HG03575 (cell line): ENCODE data around the gene CPM.

Experiments used
- ATAC-seq: cut with Tn5 transposase; IDR thresholded peaks from one replicate; pipeline ENCODE4 v1.9.1; 2021; ENCODE audit not compliant: unreplicated experiment, insufficient number of reproducible peaks, low FRiP score; ENCODE audit errors: extremely low read depth

The CPM gene

DNA sequence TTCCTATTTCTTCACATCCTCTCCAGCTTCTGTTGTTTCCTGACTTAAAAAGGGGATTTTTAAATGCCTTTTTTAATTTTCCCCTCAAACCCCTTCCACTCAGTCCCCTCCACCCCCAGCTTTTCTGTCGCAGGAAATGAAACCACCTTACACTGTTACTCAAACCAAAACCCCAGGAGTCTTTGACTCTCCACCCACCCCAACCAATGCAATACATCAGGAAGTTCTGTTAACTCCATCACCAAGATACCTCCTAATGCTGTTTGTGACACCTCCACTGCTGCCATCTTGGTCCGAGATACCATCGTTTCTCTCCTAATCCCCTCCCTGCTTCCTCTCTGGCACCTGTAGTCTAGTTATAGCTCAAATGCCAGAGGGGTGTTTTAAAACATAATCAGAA is 25.4 kb upstream of the CPM start:
- peak; percentile 89 for ATAC-seq

DNA sequence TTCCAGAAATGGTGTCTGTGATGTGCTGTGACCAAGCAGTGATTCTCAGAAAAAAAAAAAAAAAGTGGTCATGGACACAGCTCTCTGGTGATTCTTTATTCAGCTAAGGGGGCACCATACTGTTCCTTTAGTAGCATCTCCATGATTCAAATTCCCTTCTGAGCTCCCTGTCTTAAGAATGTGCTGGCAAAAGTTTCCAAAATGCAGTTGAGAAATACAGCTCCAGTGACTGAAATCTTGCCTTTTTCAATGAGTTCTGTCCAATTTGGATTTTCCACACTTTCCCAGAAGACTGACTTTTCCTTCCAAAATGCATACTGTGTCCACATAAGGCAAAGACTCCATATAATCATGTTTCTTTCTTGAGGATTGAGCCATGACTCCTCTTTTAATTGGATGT is 24.3 kb upstream of the CPM start:
- no peak for ATAC-seq

DNA sequence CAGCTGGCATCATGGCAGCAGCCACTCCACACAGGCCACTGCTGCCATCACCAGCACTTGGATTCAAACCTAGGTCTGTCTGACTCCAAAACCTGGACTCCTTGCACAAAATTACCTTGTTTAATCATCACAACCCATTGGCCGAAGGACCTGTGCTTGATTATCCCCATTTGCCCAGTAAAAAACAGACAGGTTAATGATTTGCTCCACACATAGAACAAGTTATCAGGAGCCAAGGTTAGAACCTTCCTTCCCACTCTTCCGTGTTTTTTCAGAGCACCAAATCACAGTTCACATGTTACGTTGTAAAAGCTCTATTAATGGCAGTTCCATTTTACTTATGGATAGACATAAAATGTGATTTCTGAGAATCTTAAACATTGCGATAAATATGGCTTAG is 23.5 kb upstream of the CPM start:
- ATAC-seq = no peak

DNA sequence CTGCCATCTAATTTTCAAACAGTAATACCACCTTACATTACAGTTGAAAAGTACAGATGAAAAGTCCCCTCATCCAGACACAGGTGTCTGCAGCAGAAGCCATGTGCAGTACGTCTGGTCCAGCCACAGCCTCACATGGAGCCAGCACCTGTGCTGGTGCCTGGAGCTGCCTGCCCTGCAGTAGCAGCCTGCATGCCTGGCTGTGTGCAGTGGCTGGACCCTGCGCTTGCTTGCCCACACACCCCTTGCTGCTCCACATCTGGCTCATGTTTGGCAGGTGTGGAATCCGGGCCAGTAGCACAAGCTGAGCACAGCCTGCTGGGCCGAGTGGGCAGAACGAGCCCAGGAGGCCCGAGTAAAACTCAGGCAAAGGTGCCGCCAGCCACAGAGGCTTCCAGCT is 21.8 kb upstream of the CPM start:
- no peak for ATAC-seq

DNA sequence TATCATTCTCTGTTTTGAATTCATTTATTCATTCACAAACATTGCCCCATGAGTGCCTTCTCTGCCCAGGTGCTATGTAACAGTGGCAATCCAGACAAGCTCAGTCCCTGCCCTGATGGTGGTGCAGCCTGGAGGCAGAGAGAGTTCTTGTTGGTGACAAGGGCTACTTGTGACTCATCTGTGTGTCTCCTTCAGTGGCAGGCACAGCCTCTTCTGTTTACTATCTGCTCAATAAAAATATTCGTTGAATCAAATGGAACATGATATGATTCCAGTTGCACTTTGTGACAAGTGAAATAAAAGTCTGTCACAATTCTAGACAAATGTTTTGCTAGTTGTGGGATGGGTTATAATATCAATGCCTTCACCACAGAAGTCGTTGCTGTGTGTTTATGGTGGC is 20.6 kb upstream of the CPM start:
- no peak for ATAC-seq

DNA sequence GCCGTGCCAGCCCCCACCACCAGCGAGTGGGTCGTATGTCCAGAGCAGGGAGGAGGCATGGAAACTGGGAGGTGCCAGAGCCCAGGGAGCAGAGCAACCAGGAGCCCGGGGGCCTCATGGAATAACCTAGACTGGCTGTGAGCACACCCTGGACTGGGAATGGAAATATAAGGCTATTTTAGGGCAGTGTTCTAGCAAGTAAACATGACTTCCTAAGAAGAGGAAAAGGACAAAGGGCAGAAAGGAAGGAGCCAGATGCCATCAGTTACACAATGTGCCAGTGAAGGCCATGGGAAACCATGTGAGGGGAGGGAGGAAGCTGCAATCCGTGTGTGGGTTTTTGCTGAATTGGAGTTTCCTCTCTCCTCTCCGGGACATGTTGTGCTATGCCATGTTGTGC is 18.7 kb upstream of the CPM start:
- no peak for ATAC-seq

DNA sequence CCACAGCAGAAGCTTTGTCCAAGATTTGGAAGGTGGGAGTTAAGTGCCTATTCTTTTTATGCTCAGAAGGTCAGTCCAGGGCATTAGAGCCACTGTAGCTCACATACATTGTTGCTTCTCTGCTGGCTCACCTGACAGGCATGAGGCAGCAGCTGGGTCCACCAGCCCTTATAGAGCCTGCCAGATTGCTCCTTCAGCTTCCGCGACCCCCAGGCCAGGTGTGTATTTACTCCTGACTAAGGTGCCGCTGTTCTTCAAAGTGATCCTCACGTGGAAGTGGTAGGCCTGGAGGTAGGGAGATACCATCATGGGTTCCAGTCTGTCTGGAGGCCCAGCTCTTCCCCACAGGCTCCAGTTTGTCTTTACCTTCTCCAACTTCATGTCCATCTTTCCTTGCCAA is 17.5 kb upstream of the CPM start:
- no peak for ATAC-seq

DNA sequence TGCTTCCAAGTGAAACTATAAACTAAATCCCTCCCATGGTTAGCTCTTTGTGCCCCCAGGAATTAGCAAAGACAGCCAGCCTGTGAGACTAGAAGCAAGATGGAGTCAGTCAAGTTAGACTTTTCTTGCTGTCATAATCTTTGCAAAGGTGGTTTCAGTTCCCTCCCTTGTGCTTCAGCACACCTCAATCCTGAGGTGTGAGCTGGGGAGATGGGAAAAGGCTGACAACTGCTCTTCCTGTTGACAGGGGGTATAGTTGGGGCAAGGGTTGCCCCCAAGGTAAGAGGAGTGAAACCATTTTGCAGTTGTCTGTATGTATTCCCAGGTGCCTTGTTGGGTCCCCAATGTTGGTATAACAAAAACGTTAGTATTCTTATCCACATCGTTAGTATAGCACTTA is 12.3 kb upstream of the CPM start:
- no peak for ATAC-seq

DNA sequence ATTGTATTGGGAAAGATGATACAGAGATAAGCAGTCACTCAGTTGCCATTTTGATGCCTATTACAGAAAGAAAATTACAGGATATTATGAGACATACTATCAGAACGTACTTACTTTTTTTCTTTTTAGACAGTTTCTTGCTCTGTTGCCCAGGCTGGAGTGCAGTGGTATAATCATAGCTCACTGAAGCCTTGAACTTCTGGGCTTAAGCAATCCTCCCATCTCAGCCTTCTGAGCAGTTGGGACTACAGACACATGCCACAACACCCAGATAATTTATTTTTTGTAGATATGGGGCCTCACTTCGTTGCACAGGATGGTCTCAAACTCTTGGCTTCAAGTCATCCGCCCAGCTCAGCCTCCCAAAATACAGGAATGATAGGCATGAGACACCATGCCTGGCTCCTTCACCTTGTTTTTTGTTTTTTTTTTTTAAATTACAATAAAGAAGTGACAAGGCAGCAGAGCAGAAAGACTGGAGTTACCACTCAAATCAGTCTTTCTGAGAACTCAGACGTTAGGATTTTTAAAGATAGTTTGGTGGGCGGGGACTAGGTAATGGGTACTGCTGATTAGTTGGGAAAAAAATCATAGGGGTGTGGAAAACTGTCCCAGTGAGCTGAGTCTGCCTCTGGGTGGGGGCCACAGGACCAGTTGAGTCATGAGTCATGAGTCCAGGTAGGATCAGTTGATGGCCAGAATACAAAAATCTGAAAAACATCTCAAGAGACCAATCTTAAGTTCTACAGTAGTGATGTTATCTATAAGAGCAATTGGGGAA is 11.5 kb upstream of the CPM start:
- no peak for ATAC-seq

DNA sequence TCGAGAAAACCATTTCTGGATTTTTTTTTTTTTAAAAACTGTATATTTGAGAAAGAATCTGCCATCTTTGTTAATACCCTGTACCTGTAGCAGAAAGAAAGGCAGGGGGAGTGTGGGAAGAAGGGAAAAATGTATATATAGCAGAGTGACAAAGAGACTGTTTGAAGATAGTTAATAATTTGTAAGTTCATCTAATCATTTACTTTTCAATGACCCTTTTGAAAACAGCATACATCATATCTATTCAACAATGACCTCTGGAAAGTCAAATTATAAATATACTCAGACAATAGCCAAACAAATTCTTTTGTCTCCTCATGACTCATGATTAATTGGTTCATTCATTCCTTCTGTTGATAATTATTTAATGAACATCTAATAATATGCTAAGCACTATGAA is 10.9 kb upstream of the CPM start:
- ATAC-seq = no peak

DNA sequence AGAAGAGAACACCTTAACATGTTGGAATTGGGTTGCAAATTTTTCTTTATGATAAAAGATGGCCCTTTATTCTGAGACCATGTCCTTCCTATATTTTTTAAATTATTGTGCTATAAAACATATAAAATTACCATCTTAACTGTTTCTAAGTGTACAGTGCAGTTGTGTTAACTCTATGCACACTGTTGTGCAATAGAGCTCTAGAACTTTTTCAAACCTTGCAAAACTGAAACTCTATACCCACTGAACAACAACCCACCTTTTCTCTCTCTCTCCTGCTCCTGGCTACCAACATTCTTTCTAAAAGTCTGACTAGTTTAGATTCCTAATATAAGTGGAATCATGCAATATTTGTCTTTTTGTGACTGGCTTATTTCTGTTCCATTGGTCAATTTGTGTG is 7.8 kb upstream of the CPM start:
- no peak for ATAC-seq

DNA sequence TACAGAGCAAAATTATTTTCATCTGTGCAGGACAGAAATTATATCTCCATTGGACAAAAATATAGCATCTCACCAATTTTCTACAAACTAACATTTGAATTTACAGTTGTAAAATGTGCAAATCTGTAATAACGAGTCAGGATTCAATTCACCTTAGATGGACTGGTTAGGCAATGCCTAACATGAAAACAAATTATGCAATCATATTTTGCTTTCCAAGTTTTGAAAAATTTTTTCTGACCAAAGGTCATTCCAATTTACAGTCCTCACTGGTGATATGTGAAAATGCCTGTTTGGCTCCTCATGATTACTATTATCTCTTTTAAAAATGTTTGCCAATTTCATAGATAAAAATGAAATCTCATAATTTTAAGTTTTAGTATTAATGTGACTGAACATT is 6.5 kb upstream of the CPM start:
- no peak for ATAC-seq

DNA sequence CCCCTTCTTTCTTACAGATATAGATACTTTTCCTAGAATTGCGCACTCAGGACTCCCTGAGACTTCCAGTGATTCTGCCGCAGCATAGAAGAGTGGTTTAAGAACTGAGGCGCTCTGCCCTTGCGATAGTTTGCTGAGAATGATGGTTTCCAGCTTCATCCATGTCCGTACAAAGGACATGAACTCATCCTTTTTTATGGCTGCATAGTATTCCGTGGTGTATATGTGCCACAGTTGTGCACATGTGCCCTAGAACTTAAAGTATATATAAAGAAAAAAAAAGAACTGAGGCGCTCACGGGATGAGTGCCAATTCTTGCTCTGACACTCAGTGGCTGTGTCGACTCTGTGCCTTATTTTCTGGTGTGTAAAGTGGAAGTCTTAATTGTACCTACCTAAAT is 1.4 kb upstream of the CPM start:
- no peak for ATAC-seq

DNA sequence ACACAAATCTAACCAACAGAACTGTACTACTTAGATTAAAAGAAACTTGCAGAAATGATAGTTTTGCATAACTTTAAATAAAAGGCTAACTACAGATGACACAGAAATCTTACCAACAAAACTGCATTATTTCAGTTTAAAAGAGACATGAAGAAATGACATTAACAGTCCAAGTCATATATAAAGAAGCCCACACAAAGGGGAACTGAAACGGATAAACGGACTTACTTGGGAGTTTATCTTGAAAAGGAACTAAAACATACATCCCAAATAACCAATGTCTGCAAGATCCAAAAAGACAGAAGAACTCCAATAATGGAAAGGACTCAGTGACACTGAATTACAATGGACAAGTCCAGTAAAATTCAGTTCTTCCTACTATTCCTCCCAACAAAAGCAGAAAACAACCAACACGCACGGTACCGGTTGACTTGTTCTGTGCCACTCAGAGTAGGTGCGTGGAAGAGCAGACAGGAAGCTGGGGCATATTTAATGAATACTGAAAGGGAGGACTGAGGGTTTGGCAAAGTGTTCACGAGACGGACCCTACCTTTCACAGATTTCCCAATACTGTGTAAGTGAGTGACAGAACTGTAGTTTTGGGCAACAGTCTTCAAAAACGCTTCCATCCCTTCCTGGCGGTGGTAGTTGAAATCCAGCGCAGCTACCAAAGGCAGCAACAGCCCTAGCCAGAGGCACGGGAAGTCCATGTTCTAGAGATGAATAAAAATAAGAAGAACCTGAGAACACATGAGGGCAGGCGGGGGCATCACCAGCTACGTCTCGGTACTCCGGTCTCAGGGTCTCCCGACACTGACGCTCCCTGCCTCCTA is 627 bp downstream of the CPM start:
- no peak for ATAC-seq

DNA sequence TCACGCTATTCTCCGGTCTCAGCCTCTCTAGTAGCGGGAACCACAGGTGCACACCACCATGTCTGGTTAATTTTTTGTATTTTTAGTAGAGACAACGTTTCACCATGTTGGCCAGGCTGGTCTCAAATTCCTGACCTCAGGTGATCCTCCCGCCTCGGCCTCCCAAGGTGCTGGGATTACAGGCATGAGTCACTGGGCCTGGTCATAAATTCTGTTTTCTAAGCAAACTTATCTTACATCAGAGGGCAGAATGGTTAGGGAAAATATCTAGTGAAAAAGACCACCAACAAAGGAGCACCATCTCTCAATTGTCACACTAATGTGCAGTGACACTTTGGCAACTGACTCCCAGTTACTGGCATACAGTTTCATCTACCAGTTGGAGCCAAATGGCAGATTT is 2.8 kb downstream of the CPM start:
- no peak for ATAC-seq

DNA sequence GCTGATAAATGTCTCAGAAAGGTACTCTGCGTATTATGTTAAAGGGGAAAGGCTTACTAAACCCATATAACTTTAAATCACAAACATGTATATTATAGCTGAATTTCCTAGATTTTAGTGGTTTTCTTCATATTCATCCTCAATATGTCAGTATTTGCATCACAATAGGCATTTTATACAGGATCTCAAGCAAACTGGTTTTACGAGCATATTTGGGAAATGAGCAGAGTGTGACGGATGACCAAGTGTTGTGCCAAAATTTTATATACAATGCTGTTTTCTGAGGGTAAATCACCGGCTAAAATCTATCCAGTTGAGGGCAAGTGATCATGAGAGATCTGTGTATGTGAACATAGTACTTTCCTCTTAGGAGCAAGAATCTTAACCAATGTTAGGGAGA is 8.4 kb downstream of the CPM start:
- ATAC-seq = no peak

DNA sequence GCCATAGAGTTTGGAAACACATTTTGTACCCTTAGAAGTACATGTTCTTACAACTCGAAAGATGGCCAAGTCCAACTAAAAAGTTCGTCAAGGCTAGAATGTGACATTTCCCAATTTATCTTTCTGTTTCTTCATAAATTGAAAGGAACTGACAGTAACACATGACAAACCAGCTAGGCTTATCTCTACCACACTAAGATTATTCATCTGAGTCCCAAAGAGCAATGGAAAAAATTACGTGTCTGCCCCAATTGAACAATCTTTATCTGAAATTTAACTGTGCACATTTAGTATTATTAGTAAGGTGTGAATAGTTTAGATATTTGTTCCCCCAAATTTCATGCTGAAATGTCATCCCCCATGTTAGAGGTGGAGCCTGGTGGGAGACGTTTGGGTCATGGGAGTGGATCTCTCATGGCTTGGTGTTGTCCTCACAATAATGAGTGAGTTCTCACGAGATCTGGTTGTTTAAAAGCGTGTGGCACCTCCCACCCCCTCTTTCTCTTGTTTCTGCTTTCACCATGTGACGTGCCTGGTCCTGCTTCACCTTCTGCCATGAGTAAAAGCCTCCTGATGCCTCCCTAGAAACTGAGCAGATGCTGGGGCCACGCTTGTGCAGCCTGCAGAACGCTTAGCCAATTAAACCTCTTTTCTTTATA is 13.3 kb downstream of the CPM start:
- ATAC-seq = no peak

DNA sequence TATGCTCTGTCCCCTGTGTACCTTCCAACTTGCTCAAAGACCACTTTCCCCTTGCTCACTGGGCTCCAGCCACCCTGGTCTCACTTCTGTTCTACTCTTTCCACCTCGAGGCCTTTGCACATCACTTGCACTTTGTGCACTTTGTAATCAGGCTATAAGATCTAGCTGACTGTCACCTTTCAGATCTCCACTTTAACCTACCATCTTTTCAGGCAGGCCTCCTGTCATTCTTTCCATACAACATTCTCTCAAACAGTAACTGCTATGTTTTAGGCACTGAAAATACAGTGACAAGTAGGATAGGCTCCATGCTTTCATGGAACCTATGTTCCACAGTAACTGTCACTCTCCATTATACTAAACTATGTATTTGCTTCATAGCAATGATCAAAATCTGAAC is 14.0 kb downstream of the CPM start:
- ATAC-seq = no peak

DNA sequence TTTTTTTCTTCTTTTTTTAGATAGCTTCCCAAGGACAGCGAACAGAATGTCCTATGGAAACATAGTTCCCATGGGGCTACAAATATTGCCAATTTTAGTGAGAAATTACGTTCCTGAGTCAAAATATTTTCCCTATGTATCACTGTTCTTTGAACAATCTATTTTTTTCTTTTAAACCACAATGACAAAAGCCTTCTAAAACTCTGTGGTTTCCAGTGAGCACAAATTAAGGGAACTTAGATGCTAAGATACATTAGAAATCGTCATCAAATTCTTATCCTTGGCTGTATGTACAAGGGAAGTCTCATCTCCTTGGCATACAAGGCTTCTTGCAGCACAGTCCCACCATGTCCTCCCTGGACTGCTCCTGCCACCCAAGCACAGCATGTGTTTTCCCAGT is 17.9 kb downstream of the CPM start:
- ATAC-seq = no peak

DNA sequence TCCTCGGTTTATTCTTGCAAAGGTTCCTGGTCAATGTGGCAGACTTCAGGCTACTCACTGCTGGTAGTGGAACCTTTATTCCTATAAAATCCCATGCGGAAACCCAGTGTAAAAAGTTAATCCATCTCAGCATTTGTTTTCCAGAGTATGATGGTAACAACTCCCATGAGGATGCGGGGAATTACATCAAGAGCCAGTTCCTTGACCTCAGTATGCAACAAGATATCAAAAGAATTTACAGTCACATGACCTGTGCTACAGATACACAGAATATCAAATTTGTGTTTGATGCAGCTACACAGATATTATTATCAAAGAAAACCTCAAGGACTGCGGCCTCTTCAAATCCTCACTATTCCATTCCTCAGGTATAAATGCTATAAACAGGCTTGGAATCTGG is 19.3 kb downstream of the CPM start:
- ATAC-seq = no peak
